NCI-H2227 treated with DMSO at 0.1 percent for 48 hours (cell line): ENCODE results near the gene TYK2.
"Not testable (repeated sequence)": the region's sequence is repeated elsewhere in the genome, so short reads cannot be mapped to it uniquely, and the experiment has no call there.

Experiments used
- DNase-seq: peaks from one replicate; lab custom pipeline; 2025; lab: John Stamatoyannopoulos, UW

TYK2 gene

GRCh38 chr19:10372690-10373089, 7.7 kb downstream of the TYK2 start:
- DNase-seq, result no peak

- no peak for DNase-seq
Measured at GRCh38 chr19:10368101-10368803, 12.1 kb downstream of the TYK2 start.

GRCh38 chr19:10366950-10367512, 13.3 kb downstream of the TYK2 start:
- DNase-seq, result not testable (repeated sequence)

- DNase-seq, result no peak
Measured at GRCh38 chr19:10365518-10365917, 14.9 kb downstream of the TYK2 start.

GRCh38 chr19:10364644-10365043, 15.7 kb downstream of the TYK2 start:
- no peak for DNase-seq

- no peak for DNase-seq
Measured at GRCh38 chr19:10363789-10364281, 16.5 kb downstream of the TYK2 start.

GRCh38 chr19:10362259-10362658, 18.1 kb downstream of the TYK2 start:
- no peak for DNase-seq

GRCh38 chr19:10361569-10362011, 18.8 kb downstream of the TYK2 start:
- no peak for DNase-seq

GRCh38 chr19:10356431-10356830, 23.9 kb downstream of the TYK2 start:
- no peak for DNase-seq

- DNase-seq, result no peak
Measured at GRCh38 chr19:10353793-10354391, 26.5 kb downstream of the TYK2 start.

GRCh38 chr19:10352764-10353671, 27.4 kb downstream of the TYK2 start:
- no peak for DNase-seq

- no peak for DNase-seq
Measured at GRCh38 chr19:10346509-10346908, 33.9 kb downstream of the TYK2 start.

- DNase-seq, result no peak
Measured at GRCh38 chr19:10344780-10345179, 35.6 kb downstream of the TYK2 start.

GRCh38 chr19:10343495-10343894, 36.9 kb downstream of the TYK2 start:
- DNase-seq, result no peak

GRCh38 chr19:10339977-10340376, 40.4 kb downstream of the TYK2 start:
- no peak for DNase-seq

GRCh38 chr19:10339380-10339960, 40.9 kb downstream of the TYK2 start, which contains the start of gene ICAM3:
ICAM3 (minus strand) TSS chr19:10339624; CDS start chr19:10339614, 10 bp downstream.
- DNase-seq, result no peak

- DNase-seq, result no peak
Measured at GRCh38 chr19:10338940-10339339, 41.4 kb downstream of the TYK2 start.

GRCh38 chr19:10336725-10337124, 43.6 kb downstream of the TYK2 start:
- DNase-seq, result not testable (repeated sequence)

- no peak for DNase-seq
Measured at GRCh38 chr19:10335352-10335985, 44.9 kb downstream of the TYK2 start.

GRCh38 chr19:10334588-10335351, 45.6 kb downstream of the TYK2 start:
- DNase-seq, result peak; percentile 35
